ENCODE measurements around the gene AKAP11. TPM values are rescaled to one million over a fixed set of nuclear protein-coding genes. Genes with fewer than 3 reads are reported as not detected.

AKAP11 gene
- total RNA-seq, 6 experiments from 2014 or later: 25.2 to 32.5 (median 31.5) TPM

DNA sequence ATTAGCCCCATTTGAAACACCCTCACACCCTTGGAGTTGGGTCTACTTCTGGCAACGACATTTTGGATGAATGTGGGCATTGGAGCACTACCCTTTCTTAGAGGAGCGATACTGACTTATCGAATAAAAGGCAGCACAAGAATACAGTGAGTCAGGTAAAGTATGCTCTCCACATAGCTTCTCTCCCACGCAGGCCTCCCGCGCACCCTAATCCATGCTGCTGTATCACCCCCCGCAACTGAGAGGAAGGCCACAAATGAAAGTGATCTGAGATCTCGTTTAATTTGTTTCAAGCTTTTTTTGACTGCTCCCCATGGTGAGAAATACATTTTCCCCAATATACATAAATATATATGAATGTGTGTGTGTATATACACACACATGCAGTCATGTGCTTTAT lies 25.4 kb upstream of the AKAP11 start:
- H3K27me3 Mint-ChIP-seq (ENCODE audit: insufficient read depth): peaks cover 4% of the 10 kb centered on the region
- H3K27ac Mint-ChIP-seq: no peak overlapping the region
- H3K36me3 Mint-ChIP-seq (ENCODE audit: low read depth): no peaks in the 10 kb centered on the region
- TF ChIP-seq, protein P1, sequence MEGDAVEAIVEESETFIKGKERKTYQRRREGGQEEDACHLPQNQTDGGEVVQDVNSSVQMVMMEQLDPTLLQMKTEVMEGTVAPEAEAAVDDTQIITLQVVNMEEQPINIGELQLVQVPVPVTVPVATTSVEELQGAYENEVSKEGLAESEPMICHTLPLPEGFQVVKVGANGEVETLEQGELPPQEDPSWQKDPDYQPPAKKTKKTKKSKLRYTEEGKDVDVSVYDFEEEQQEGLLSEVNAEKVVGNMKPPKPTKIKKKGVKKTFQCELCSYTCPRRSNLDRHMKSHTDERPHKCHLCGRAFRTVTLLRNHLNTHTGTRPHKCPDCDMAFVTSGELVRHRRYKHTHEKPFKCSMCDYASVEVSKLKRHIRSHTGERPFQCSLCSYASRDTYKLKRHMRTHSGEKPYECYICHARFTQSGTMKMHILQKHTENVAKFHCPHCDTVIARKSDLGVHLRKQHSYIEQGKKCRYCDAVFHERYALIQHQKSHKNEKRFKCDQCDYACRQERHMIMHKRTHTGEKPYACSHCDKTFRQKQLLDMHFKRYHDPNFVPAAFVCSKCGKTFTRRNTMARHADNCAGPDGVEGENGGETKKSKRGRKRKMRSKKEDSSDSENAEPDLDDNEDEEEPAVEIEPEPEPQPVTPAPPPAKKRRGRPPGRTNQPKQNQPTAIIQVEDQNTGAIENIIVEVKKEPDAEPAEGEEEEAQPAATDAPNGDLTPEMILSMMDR (IDR thresholded peaks at IDR 0.05): no peak
- no peak for DNase-seq
- peaks cover 10% of the 10 kb centered on the region; the same call in 1 of the 2 replicates for H3K4me1 Mint-ChIP-seq (ENCODE audit: low read depth)
- no peaks in the 10 kb centered on the region for H3K9me3 Mint-ChIP-seq
- no peak overlapping the region for H3K4me3 Mint-ChIP-seq

DNA sequence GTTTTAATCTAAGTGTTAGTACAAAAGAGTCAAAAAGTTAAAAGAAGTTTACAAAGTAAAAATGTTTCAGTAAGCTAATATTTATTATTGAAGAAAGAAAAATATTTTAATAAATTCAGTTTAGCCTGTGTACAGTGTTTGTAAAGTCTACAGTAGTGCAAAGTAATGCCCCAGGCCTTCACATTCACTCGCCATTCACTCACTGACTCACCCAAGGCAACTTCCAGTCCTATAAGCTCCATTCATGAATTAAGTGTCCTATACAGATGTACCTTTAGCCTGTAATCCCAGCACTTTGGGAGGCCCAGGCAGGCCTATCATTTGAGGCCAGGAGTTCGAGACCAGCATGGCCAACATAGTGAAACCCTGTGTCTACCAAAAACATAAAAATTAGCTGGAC lies 24.1 kb upstream of the AKAP11 start:
- Mint-ChIP-seq H3K4me3 (no peak overlapping the region), H3K4me1 (ENCODE audit: low read depth) (peaks cover 10% of the 10 kb centered on the region; the same call in 1 of the 2 replicates), H3K36me3 (ENCODE audit: low read depth) (no peaks in the 10 kb centered on the region), H3K27ac (no peak overlapping the region), H3K27me3 (ENCODE audit: insufficient read depth) (peaks cover 6% of the 10 kb centered on the region), H3K9me3 (no peaks in the 10 kb centered on the region)
- TF ChIP-seq, protein P1 (IDR thresholded peaks at IDR 0.05): no peak
- DNase-seq: peak; percentile 21

DNA sequence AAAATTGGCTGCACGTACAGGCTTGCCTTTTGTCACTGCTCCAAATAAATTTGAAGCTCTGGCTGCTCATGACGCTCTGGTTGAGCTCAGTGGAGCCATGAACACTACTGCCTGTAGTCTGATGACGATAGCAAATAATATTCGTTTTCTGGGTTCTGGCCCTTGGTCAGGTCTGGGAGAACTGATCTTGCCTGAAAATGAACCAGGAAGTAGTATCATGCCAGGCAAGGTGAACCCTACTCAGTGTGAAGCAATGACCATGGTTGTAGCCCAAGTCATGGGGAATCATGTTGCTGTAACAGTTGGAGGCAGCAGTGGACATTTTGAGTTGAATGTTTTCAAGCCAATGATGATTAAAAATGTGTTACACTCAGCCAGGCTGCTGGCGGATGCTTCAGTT lies 16.1 kb upstream of the AKAP11 start:
- H3K4me3 Mint-ChIP-seq: no peak overlapping the region
- H3K27me3 Mint-ChIP-seq (ENCODE audit: insufficient read depth): peaks cover 10% of the 10 kb centered on the region; the same call in 1 of the 2 replicates
- DNase-seq: no peak
- H3K9me3 Mint-ChIP-seq: no peaks in the 10 kb centered on the region
- TF ChIP-seq, protein P1 (IDR thresholded peaks at IDR 0.05): no peak
- no peak overlapping the region for H3K27ac Mint-ChIP-seq
- H3K36me3 Mint-ChIP-seq (ENCODE audit: low read depth): no peaks in the 10 kb centered on the region
- no peaks in the 10 kb centered on the region for H3K4me1 Mint-ChIP-seq (ENCODE audit: low read depth)

DNA sequence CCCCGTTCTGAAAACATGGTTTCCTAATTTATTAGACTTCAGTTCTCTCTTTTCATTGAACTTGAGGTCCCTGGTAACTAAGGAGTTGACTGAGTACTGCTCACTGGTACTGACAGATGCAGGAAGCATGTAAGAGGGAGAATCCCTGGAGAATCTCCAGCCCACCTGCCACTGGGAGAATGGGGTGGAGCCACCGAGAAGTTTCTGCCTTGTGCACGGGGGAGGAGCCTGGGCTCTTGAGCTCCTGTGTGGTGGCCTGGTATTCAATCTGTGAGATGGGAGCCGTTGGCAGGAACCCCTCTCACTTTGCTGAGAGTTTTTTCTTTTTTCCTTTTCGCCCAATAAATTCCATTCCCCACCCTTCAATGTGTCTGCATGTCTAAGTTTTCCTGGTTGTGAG lies 13.2 kb upstream of the AKAP11 start:
- TF ChIP-seq, protein P1 (IDR thresholded peaks at IDR 0.05): no peak
- no peaks in the 10 kb centered on the region for H3K9me3 Mint-ChIP-seq
- H3K27ac Mint-ChIP-seq: no peak overlapping the region
- no peak overlapping the region for H3K4me3 Mint-ChIP-seq
- DNase-seq: no peak
- no peaks in the 10 kb centered on the region for H3K36me3 Mint-ChIP-seq (ENCODE audit: low read depth)
- H3K27me3 Mint-ChIP-seq (ENCODE audit: insufficient read depth): peaks cover 10% of the 10 kb centered on the region; the same call in 1 of the 2 replicates
- H3K4me1 Mint-ChIP-seq (ENCODE audit: low read depth): no peaks in the 10 kb centered on the region

DNA sequence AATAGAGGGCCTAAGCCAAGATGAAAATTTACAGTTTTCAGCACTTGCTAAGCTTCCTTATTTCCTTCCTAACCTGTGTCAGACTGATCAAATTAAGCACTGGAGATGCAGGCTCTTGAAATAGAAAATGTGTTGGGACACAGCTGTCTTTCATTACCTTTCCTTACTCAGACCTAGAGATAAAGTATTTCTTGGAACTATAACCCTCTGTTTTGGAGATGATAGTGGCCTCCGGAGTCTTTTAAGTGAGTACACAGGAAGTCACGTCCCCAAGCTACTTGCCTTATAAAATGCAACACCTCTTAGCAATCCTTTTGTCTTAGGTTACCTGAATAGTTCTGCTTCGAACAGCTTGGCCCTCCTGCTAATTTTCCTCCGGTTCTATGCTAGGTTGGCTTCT lies 12.4 kb upstream of the AKAP11 start:
- H3K4me1 Mint-ChIP-seq (ENCODE audit: low read depth): no peaks in the 10 kb centered on the region

More for the DNA sequence above, 12.4 kb upstream of the AKAP11 start:
- Mint-ChIP-seq H3K4me3 (no peak overlapping the region), H3K27ac (no peak overlapping the region), H3K27me3 (ENCODE audit: insufficient read depth) (peaks cover 10% of the 10 kb centered on the region; the same call in 1 of the 2 replicates), H3K9me3 (no peaks in the 10 kb centered on the region), H3K36me3 (ENCODE audit: low read depth) (no peaks in the 10 kb centered on the region)
- DNase-seq: no peak
- TF ChIP-seq, protein P1 (IDR thresholded peaks at IDR 0.05): no peak

Data from HFFc6 (cell line).